SK-N-MC (cell line): ENCODE data around the gene HECTD4.

Experiments
- EZH2 ChIP-seq: fragments of 200-600 bp; sonication (generic); IDR thresholded peaks from one replicate; pipeline ENCODE4 v1.6.1; 2017; ENCODE audit warnings: antibody characterized with exemption
- FOXP2 ChIP-seq: optimal IDR thresholded peaks from 2 replicates; pipeline ENCODE3; 2011; ENCODE audit warnings: mild to moderate bottlenecking, moderate library complexity; ENCODE audit not compliant: insufficient read depth; ENCODE audit errors: extremely low read length, control extremely low read depth
- POLR2AphosphoS5 ChIP-seq: IDR thresholded peaks from 2 replicates; pipeline ENCODE4 v1.6.1; 2012; ENCODE audit warnings: mild to moderate bottlenecking, low read depth, low read length, borderline replicate concordance

DNA sequence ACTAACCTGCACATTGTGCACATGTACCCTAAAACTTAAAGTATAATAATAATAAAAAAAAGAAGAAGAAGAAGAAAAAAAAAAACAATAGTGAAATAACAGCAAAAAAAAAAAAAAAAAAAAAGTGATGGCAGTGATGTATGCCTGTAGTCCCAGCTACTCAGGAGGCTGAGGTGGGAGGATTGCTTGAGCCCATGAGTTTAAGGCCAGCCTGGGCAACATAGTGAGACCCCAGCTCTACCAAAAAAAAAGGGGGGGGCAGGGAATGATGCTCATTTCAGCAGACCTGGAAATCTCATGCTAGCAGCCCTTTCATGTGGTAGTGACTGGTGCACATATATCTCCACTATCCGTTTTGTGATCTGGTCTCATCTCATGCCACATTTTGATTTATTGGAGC is 236.1 kb downstream of the HECTD4 start:
- no peak for TF ChIP-seq EZH2
- no peak for TF ChIP-seq POLR2AphosphoS5
- TF ChIP-seq FOXP2 = no peak
